GM13977 (cell line): ENCODE data around the gene PCAT6.

Experiments
- DNase-seq: peaks from one replicate; pipeline ENCODE4 v3.0.0; 2012; ENCODE audit warnings: low spot score
- CTCF ChIP-seq: IDR thresholded peaks from 2 replicates; pipeline ENCODE4 v1.5.1; 2012; ENCODE audit warnings: mild to moderate bottlenecking, control low read depth; ENCODE audit not compliant: insufficient read depth; ENCODE audit errors: extremely low read depth, missing control alignments
- in situ Hi-C: fragments of 300-500 bp; cut with MboI; formaldehyde crosslinking; loops from one replicate; pipeline ENCODE4 v1.12.0; 2022; ENCODE audit warnings: low sequenced_read_pairs, low pct_unique_long_range_greater_than_20kb, mixed read lengths, inconsistent platforms; ENCODE audit not compliant: unreplicated experiment

The PCAT6 gene

DNA sequence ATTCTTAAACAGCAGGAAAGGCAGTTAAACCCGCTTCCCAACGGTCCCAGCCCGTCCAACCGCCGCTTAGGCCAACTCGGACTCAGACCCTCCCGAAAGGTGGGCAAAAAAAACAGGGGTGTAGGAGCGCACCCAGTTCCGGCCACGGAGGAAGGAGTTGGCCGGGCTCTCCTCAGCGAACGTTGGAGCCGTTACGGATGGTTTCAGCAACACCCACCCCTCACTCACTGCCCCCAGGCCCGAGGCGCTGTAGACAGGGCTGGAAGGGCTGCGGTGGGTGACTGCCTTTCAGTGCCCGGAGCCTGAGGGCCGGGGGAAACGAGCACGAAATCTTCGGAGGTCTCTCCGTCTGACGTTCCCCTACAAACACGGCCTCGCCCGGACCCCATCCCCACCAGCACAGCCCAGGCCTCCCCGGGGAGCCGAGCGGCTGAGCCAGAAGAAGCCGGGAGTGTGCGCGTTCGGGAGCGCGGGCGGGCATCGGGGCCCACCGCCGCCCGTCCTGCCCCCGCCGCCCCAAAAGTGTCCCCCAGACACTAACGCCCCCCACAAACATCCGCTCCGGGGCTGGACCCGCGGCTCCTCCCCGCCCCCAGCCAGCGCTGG is 3.8 kb upstream of the PCAT6 start:
- DNase-seq, result peak; percentile 41
- in situ Hi-C loops, result no loop called here
- TF ChIP-seq CTCF, result no peak

DNA sequence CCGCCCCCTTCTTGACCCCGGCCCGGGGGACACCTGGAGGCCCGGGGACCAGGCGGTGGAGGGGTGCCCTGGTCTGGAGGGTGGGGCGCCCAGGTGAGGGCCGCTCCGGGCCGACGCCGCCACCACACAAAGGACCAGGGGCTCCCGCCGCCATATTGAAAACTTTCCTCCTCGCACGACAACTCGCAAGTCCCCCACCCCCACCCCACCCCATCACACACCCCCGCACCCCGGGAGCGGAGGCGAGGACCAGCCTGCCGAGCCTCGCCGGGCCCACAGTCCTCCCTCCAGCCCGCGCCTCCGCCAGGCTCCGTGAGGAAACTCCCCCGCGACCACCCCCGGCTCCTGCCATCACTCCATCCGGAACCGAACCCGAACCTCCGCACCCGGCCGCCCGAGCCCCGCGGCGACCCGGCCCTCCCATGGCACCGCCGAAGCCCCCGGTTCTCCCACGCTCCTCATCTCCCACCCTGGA is 3.3 kb upstream of the PCAT6 start:
- TF ChIP-seq CTCF, result no peak
- peak; percentile 83 for DNase-seq
- in situ Hi-C loops, result no loop called here

DNA sequence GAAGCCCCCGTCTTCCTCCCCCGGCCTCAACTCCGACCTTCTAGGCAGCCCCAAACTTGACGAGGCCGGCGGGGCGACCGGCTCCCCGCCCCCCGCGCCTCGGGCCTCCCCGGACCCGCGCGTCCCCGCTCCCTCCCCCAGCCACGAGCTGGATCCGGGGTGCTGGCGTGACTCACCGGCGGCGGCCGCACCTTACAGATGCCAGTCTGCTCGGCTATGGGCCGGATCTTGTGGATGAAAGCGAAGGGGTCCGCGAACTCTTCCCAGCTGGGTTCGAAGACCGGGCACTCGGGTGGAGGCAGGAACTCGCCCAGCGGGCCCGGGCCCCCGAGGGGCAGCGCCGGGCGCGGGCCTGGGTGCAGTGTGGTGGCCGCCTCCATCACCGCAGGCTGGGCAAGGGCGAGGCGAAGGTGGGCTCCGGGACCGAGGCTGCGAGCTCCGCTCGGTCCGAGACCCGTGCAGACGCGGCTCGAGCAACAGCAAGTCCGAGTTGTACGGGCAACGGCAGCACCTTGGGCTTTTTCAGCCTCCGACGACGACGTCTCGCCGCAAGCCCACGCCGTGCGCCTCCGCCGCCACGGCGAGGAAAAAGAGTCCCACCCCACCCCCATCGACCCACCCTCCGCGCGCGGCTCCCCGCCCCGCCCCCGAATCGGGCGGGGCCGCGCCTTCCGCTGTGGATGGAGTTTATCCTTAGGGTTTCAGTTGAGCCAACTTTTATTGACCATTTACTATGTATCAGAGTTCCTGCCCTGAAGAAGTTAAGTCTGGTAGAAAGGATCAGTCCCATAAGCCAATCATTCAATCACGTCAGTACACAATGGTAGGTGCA is 2.6 kb upstream of the PCAT6 start, which contains the start of gene KDM5B:
TSS of gene KDM5B (minus strand) at position 496 of the 832 bp plus-strand sequence. CDS start at position 380, 116 bp downstream.
- no peak for TF ChIP-seq CTCF
- DNase-seq, result peak; percentile 76
- in situ Hi-C loops, result no loop called here

DNA sequence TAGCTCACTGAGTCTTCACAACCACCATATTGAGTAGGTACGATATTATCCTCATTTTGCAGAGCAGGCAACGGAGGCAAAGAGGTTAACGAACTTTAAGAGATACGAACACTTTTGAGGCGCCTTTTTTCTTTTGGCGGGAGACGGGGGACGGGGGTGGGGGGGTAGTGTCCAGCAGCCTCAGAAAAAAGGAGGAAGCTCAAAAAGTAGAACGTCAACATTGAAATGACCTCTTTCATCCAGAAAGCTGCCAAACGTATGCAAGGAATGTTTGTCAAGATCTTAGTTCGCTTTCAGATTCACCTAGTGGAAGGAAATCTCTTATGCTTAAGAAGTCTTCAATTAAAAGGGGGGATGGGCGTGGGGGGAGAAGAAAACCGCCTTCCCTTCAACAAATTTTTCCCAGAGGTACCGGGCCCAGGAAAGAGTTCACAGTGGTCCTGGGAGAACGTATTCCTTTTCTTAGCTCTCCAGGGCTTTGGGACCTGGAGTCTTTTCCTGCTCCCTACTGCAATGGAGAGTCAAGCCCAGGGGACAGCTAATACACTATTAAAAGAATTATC is 1.1 kb upstream of the PCAT6 start:
- DNase-seq, result no peak
- TF ChIP-seq CTCF, result no peak
- in situ Hi-C loops, result no loop called here

DNA sequence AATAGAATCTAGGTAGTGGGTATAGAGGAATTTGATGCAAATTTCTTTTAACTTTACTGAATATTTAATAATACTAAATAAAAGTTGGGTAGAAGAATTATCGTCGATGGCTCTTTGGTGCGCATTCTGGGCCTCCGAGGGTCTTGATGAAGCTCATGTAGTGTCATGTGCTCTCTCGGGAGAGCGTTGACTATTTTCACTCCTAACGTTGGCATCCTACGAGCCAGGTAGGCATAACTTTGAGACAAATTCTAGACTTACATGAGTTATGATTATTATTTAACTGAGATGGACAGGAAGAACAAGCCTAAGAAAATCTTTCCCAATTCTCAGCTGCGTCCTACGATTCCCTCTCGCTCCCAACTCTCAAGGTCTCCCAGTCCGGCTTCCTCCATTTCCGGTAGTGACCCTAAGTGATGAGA is 550 bp upstream of the PCAT6 start:
- DNase-seq, result no peak
- TF ChIP-seq CTCF, result no peak
- in situ Hi-C loops, result no loop called here

DNA sequence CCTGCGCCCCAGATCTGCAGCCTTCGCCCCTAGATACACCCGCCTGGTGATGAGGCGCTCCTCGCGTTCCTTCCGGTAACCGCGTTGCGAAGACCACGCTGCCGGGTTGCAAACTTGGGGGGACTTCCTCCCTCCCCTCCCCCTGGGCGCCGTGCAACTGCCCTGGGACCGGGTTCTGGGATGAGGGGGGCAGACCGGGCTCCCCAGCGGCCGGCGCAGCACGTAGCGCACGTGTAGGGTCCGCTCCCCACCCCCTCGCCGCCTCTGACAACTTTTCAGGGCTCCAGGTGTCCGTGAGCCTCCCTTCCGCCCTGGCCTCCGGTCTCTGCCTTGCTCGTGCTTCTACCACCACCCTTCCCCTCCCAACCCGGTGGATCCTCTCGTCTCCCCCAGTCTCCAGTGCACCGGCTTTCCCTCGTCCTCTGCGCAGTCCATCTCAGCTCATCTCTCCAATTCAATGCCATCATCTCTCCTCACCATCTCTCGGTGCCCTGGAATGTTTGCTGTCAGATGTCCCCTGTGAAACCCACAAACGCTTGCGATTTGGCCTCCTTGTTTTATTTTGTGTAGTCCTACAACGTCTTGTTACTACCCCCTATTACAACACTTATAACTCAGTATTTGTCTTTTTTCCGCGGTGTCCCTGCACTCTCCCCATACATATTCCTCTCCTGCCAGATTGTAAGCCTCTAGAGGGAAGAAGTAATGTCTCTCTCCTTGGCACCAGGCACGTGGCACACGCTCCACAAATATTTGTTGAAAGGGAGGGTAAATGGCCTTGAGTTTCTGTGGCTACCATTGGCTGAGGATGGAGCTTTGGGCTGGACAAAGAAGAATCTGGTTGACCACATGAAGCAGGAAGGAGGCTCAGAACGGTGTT is 782 bp downstream of the PCAT6 start:
- DNase-seq, result peak; percentile 51
- in situ Hi-C loops, result no loop called here
- TF ChIP-seq CTCF, result no peak
